HepG2 (cell line): Measurements from ENCODE around the gene SPATA21. TPM values are rescaled to one million over a fixed set of nuclear protein-coding genes. Genes with fewer than 3 reads are reported as not detected.

Source experiments
- ATAC-seq: fragments of 200-7000 bp; cut with Tn5 transposase; 3 replicates; pipeline ENCODE4 v1.9.1; 2020; ENCODE audit warnings: mild to moderate bottlenecking, moderate library complexity
- BruUV-seq: library from RNA; stranded (reverse); fragments of 400-500 nt; replicated peaks from 2 replicates; lab custom pipeline; 2021; lab: Mats Ljungman, UMichigan
- CTCF ChIA-PET: fragments of 300-600 bp; formaldehyde crosslinking; extraction: SDS; loops from one replicate; lab custom pipeline; 2021; ENCODE audit warnings: low total read pairs, inconsistent platforms, low intra/inter-chr PET ratio; lab: Yijun Ruan, JAX
- POLR2A ChIA-PET: fragments of 350-600 bp; sonication (Branson Sonifier 250); formaldehyde crosslinking; loops from one replicate; lab custom pipeline; 2020; ENCODE audit warnings: antibody characterized with exemption, inconsistent platforms; lab: Yijun Ruan, JAX
- DNase-seq: peaks from one replicate; pipeline ENCODE4 v3.0.0-alpha.2; 2015; ENCODE audit warnings: low spot score
- FAIRE-seq: peaks from 3 replicates; lab custom pipeline; 2011; peaks lifted over from hg19 to GRCh38; lab: Jason Lieb, UNC
- H2AFZ ChIP-seq: one replicate; pipeline ENCODE4 v1.6.1; 2011; ENCODE audit warnings: low read length, inconsistent platforms
- H3K27ac ChIP-seq: fragments of 300-600 bp; 3 replicates; pipeline ENCODE4 v1.8.0; 2011; ENCODE audit warnings: mixed run types, mild to moderate bottlenecking, mixed read lengths, low read length, inconsistent platforms; ENCODE audit not compliant: insufficient read depth; ENCODE audit errors: extremely low read length
- H3K27me3 ChIP-seq, 2 experiments: fragments of 200-600 bp in 1 of 2; 2 replicates in 1 of 2; 3 replicates in 1 of 2; pipeline versions ENCODE4 v1.6.0 to v1.8.0; 2011; ENCODE audit warnings: low read length in 2 of 2, mild to moderate bottlenecking in 2 of 2, moderate library complexity in 2 of 2, inconsistent platforms in 1 of 2; ENCODE audit not compliant: insufficient read depth in 2 of 2, control insufficient read depth in 1 of 2
- H3K36me3 ChIP-seq, 2 experiments: fragments of 200-600 bp in 1 of 2; replicated peaks in 1 of 2; 2 replicates in 1 of 2; 3 replicates in 1 of 2; pipeline versions ENCODE4 v1.5.1 to v1.8.0; 2011; ENCODE audit warnings: low read length in 2 of 2, inconsistent platforms in 1 of 2; ENCODE audit not compliant: insufficient read depth in 2 of 2, control insufficient read depth in 1 of 2
- H3K4me1 ChIP-seq: 2 replicates; pipeline ENCODE4 v1.5.1; 2012; ENCODE audit warnings: low read length, inconsistent platforms; ENCODE audit not compliant: insufficient read depth
- H3K4me2 ChIP-seq: 2 replicates; pipeline ENCODE4 v1.6.0; 2011; ENCODE audit warnings: low read depth, low read length, inconsistent platforms
- H3K4me3 ChIP-seq, 3 experiments: fragments of 200-600 bp in 1 of 3; sonication (generic), shearing (Covaris generic) in 1 of 3; replicated peaks in 1 of 3; 2 replicates each; pipeline ENCODE4 v1.5.1; 2011 to 2016; ENCODE audit warnings: low read length in 3 of 3, inconsistent platforms in 2 of 3, low read depth in 2 of 3, mild to moderate bottlenecking in 2 of 3, control low read depth in 1 of 3, mixed read lengths in 1 of 3; ENCODE audit not compliant: insufficient read depth in 1 of 3
- H3K79me2 ChIP-seq: one replicate; pipeline ENCODE4 v1.6.1; 2011; ENCODE audit warnings: low read length, inconsistent platforms; ENCODE audit not compliant: insufficient read depth
- H3K9ac ChIP-seq: 2 replicates; pipeline ENCODE4 v1.6.0; 2011; ENCODE audit warnings: mild to moderate bottlenecking, low read depth, low read length, inconsistent platforms; ENCODE audit not compliant: insufficient read depth
- H3K9me3 ChIP-seq: 2 replicates; pipeline ENCODE4 v1.5.1; 2012; ENCODE audit warnings: mild to moderate bottlenecking, low read length
- H4K20me1 ChIP-seq: 2 replicates; pipeline ENCODE4 v1.6.0; 2011; ENCODE audit warnings: inconsistent platforms, mild to moderate bottlenecking, low read length, moderate library complexity; ENCODE audit not compliant: insufficient read depth
- CREB3 ChIP-seq: sonication (generic); formaldehyde crosslinking; IDR thresholded peaks from 2 replicates; pipeline ENCODE4 v1.5.0; 2020; ENCODE audit warnings: missing genetic modification reagents
- HOXA9 ChIP-seq: sonication (generic); formaldehyde crosslinking; IDR thresholded peaks from 2 replicates; pipeline ENCODE4 v1.8.1; 2022; ENCODE audit warnings: missing genetic modification reagents, mild to moderate bottlenecking, moderate library complexity, borderline replicate concordance
- NAIF1 ChIP-seq: sonication (generic); formaldehyde crosslinking; IDR thresholded peaks from 2 replicates; pipeline ENCODE4 v1.5.0; 2020; ENCODE audit warnings: mild to moderate bottlenecking, missing genetic modification reagents, borderline replicate concordance
- TBX3 ChIP-seq: fragments of 450-650 bp; IDR thresholded peaks from 2 replicates; pipeline ENCODE4 v1.6.1; 2017; ENCODE audit warnings: antibody characterized with exemption, mild to moderate bottlenecking, inconsistent platforms, borderline replicate concordance
- ZBTB7A ChIP-seq: sonication (generic); formaldehyde crosslinking; IDR thresholded peaks from 2 replicates; pipeline ENCODE4 v1.8.0; 2022; ENCODE audit warnings: mild to moderate bottlenecking, missing genetic modification reagents
- ZNF143 ChIP-seq: sonication (generic); formaldehyde crosslinking; IDR thresholded peaks from 2 replicates; pipeline ENCODE4 v1.4.0; 2020; ENCODE audit warnings: missing genetic modification reagents
- ZNF614 ChIP-seq: IDR thresholded peaks from 2 replicates; pipeline ENCODE4 v1.6.1; 2018; ENCODE audit warnings: missing biosample characterization, missing genetic modification reagents, inconsistent platforms, borderline replicate concordance
- WGBS: methylation state at CpG from one replicate; pipeline ENCODE4 v1.1.6; 2017; ENCODE audit warnings: low lambda C conversion rate; 5-methylcytosine and 5-hydroxymethylcytosine counted together
- in situ Hi-C: cut with HindIII; loops from 2 replicates; pipeline ENCODE4 v1.10.0; 2017; ENCODE audit warnings: low pct_unique_long_range_greater_than_20kb; ENCODE audit not compliant: extremely low pct_ligation_motif_present
- intact Hi-C: fragments of 100-400 bp; cut with micrococcal nuclease; formaldehyde crosslinking; loops from one replicate; pipeline ENCODE4 v1.10.0; 2022; ENCODE audit not compliant: unreplicated experiment
- polyA plus RNA-seq, 8 experiments: library from polyadenylated mRNA; depleted of rRNA in 3 of 8; stranded (reverse) in 7 of 8; unstranded in 1 of 8; fragments of >200 nt; fragmentation: Illumina TruSeq in 4 of 8; extraction: Trizol in 4 of 8; gene quantifications; 2 replicates each; pipeline versions ENCODE4 v1.2.1 to v1.2.3, GENCODE V29; 2011 to 2016; ENCODE audit warnings: low read depth in 4 of 8, missing spikeins in 1 of 8, mixed read lengths in 1 of 8; ENCODE audit not compliant: insufficient read depth in 1 of 8
- total RNA-seq, 5 experiments: library from RNA; depleted of rRNA; stranded (reverse); fragments of >200 nt; fragmentation: Illumina TruSeq; extraction: Trizol; gene quantifications; 2 replicates each; pipeline ENCODE4 v1.2.3, GENCODE V29; 2016; ENCODE audit warnings: low read depth in 1 of 5
- TF ChIP-seq, protein P1 (sequence below): sonication (generic); formaldehyde crosslinking; IDR thresholded peaks from 2 replicates; pipeline ENCODE4 v1.5.0; 2020; ENCODE audit warnings: mild to moderate bottlenecking, missing genetic modification reagents

SPATA21 gene
- total and polyA plus RNA-seq, 2 of the 13 experiments (the other 11 are each of a cell fraction or from before 2014, with no cell fraction given): 0.80 to 1.4 TPM

DNA sequence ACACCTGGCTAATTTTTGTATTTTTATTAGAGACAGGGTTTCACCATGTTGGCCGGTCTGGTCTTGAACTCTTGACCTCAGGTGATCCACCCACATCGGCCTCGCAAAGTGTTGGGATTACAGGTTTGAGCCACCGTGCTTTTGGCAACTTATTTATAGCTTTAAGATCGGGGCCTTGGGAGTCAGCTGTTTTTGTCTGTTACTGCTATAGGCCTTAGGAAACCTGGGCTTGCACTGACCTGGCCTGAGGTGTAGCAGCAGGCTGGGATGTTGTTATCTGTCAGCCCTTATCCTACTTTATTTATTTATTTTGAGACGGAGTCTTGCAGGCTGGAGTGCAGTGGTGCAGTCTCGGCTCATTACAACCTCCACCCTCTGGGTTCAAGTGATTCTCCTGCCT is 58.8 kb downstream of the SPATA21 start:
- peaks cover 44% of the 10 kb centered on the region for H3K4me1 ChIP-seq
- intact Hi-C loops: no loop called here
- no peak overlapping the region for H3K27ac ChIP-seq
- no peaks in the 10 kb centered on the region for H3K27me3 ChIP-seq
- H3K9me3 ChIP-seq: no peaks in the 10 kb centered on the region
- in situ Hi-C loops: no loop called here
- no TSS peak for BruUV-seq
- H3K79me2 ChIP-seq: peaks cover 91% of the 10 kb centered on the region
- H3K36me3 ChIP-seq: no peaks in the 10 kb centered on the region; a peak in 1 of 5 replicates
- 86% methylated on average over 7 of the region's 7 CpGs for WGBS
- ATAC-seq: no peak
- H3K9ac ChIP-seq: no peak overlapping the region
- DNase-seq: no peak
- TF ChIP-seq TBX3 (no peak), CREB3 (CRISPR knock-in tag) (no peak), ZNF143 (CRISPR knock-in tag) (no peak), ZBTB7A (CRISPR knock-in tag) (no peak), NAIF1 (CRISPR knock-in tag) (no peak), HOXA9 (CRISPR knock-in tag) (no peak), ZNF614 (CRISPR knock-in tag) (no peak)
- TF ChIP-seq, protein P1, sequence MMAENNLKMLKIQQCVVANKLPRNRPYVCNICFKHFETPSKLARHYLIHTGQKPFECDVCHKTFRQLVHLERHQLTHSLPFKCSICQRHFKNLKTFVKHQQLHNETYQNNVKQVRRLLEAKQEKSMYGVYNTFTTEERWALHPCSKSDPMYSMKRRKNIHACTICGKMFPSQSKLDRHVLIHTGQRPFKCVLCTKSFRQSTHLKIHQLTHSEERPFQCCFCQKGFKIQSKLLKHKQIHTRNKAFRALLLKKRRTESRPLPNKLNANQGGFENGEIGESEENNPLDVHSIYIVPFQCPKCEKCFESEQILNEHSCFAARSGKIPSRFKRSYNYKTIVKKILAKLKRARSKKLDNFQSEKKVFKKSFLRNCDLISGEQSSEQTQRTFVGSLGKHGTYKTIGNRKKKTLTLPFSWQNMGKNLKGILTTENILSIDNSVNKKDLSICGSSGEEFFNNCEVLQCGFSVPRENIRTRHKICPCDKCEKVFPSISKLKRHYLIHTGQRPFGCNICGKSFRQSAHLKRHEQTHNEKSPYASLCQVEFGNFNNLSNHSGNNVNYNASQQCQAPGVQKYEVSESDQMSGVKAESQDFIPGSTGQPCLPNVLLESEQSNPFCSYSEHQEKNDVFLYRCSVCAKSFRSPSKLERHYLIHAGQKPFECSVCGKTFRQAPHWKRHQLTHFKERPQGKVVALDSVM (CRISPR knock-in tag): 0 out of 2 replicates have a peak, but pooled peaks have one; percentile 24
- TF ChIP-seq, all 625 proteins: peak for 1
- ChIA-PET POLR2A (no interaction called here), CTCF (no interaction called here)
- no peak overlapping the region for H3K4me2 ChIP-seq
- no peak overlapping the region for H3K4me3 ChIP-seq
- no peak for FAIRE-seq
- no peak overlapping the region for H2AFZ ChIP-seq
- H4K20me1 ChIP-seq: peaks cover 34% of the 10 kb centered on the region
